ENCODE results near the gene ARHGEF7. TPM values are rescaled to one million over a fixed set of nuclear protein-coding genes. Genes with fewer than 3 reads are reported as not detected.

Gene ARHGEF7
- total RNA-seq, 1 experiment from 2014 or later, result 29.1 TPM

DNA sequence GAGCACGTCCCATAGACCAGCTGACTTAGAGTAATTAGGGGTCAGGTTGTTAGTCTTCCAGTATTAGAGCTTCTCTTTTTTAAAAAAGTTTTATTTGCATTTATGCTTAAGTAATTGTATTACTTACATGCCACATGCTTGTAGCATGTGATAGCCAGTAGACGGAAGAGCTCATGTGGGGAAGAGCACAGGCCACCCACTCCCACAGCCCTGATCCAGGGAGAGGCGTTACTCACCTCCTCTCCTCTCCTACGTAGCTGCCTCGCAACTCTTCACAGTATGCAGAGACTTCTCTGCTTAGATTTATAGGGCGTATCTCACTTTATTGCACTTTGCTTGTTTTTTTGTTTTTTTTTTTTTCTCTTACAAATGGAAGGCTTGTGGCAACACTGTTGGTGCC, 110.1 kb downstream of the ARHGEF7 start:
- in situ Hi-C loops (cut with HindIII; ENCODE audit: low pct_unique_long_range_greater_than_20kb, low sequenced_read_pairs), result no loop called here
- DNase-seq (ENCODE audit: low read depth, low spot score), result no peak

DNA sequence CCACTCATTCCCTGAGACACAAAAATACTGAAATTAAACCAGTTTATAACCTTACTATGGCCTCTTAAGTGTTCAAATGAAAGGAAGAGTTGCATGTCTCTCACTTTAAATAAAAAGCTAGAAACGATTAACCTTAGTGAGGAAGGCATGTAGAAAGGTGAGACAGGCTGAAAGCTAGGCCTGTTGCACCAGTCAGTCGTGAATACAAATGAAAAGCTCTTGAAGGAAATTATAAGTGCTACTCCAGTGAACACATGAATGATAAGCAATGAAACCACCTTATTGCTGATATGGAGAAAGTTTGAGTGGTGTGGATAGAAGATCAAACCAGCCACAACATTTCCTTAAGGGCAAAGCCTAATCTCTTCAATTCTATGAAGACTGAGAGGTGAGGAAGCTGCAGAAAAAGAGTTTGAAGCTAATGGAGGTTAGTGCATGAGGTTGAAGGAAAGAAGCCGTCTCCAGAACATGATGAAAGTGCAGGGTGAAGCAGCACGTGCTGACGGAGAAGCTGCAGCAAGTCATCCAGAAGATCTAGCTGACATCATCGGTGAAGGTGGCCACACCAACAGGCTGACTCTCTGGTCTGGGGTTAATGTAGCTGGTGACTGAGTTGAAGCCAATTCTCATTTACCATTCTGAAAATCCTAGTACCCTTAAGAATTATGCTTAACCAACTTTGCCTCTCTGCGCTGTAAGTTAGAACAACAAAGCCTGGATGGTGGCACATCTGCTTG, 110.9 kb downstream of the ARHGEF7 start:
- DNase-seq (ENCODE audit: low read depth, low spot score), result no peak
- in situ Hi-C loops (cut with HindIII; ENCODE audit: low pct_unique_long_range_greater_than_20kb, low sequenced_read_pairs), result no loop called here

DNA sequence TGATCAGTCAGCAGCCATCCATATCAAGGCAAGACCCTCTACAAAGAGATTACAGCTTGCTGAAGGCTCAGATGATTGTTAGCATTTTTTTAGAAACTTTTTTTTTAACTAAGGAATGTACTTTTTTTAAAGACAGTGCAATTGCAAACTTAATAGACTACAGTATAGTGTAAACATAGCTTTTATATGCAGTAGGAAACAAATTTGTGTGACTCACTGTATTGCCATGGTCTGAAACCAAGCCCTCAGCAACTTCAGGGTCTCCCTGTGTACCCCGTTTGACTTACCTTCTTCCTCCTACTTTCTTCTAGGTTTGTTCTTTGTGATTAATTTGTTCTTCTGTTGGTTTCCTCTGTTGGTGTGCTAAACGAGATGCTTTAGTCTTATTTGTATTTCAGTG, 112.3 kb downstream of the ARHGEF7 start:
- DNase-seq (ENCODE audit: low read depth, low spot score), result no peak
- in situ Hi-C loops (cut with HindIII; ENCODE audit: low pct_unique_long_range_greater_than_20kb, low sequenced_read_pairs), result no loop called here

DNA sequence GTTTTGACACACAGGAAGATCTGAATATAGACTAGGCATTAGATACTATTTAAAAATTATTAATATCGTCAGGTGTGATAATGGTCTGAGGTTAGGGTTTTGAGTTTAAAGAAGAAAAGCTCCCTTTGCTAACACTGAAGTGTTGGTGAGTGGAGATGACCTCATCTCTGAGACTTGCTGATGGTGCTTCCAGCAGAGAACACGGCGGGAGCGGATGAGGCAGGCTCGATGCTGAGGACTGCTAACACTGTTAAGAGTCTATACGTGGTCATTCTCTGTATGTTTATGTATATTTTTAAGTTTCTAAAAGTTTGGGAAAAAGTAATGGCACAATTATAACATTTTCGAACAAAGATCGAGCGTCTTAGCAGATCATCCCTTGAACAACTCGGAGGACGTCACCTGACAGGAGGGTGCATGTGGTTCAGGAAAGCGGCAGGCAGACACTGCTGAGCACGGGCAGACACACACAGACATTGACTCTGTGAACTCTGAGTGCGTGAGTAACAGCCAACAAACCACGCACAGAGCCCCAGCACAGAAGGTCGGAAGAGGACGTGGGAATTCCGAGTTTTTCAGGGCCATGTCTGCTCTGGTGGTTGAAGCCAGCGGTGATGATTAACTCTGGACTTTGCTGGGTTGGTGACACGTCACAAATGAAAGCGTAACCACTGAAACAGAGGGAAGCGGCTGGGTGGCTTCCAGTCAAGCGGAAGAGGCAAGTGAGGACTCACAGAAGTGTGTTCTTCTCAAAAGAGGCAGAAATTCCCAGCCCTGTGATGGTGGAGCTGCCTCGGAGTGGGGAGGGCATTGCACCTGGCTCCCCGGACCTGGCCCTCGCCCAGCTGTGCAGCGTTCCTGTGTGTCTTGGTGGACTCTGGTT, 113.4 kb downstream of the ARHGEF7 start:
- in situ Hi-C loops (cut with HindIII; ENCODE audit: low pct_unique_long_range_greater_than_20kb, low sequenced_read_pairs), result no loop called here
- no peak for DNase-seq (ENCODE audit: low read depth, low spot score)

DNA sequence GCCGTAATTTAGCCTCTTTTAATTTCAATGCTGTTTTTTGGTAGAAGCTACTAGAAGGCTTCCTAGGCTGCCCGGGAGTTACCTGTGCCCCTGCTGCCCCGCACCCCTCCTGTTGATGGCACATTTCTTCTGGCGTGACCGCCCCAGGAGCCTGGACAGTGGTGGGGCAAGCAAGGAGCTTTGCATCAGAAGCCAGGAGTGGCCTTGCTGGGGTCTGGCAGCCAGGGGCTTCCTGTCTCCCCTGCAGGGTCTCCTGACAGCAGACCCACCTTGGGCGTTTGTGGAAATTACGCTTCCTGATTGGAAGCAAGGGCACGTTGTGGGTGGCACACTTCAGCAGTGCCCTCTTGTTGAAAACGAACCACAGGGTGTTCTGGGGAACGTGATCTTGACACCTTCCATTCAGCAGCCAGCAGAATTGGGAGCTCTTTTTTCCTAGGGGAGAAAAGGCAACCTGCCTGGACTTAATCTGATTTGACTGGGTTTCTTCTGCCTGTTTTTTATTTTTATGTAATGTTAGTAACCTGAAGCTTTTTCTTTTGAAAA, 115.3 kb downstream of the ARHGEF7 start:
- in situ Hi-C loops (cut with HindIII; ENCODE audit: low pct_unique_long_range_greater_than_20kb, low sequenced_read_pairs), result no loop called here
- DNase-seq (ENCODE audit: low read depth, low spot score), result no peak

DNA sequence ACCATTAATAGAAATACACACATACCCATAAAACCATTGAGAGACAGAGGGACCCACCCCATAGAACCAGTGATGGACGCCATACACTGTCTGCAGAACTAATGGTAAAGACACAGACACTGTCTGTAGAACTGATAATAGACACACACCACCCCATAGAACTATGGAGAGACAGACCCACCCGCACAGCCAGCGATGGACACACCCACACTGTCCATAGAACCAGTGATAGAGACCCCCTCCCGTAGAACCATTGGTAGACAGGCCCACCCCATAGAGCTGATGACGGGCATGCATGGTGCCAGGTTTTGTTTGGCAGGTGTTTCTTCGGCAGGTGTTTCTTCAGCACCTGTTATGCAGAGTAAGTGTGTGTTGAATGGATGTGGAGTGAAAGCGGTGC, 117.1 kb downstream of the ARHGEF7 start:
- in situ Hi-C loops (cut with HindIII; ENCODE audit: low pct_unique_long_range_greater_than_20kb, low sequenced_read_pairs), result no loop called here
- no peak for DNase-seq (ENCODE audit: low read depth, low spot score)

DNA sequence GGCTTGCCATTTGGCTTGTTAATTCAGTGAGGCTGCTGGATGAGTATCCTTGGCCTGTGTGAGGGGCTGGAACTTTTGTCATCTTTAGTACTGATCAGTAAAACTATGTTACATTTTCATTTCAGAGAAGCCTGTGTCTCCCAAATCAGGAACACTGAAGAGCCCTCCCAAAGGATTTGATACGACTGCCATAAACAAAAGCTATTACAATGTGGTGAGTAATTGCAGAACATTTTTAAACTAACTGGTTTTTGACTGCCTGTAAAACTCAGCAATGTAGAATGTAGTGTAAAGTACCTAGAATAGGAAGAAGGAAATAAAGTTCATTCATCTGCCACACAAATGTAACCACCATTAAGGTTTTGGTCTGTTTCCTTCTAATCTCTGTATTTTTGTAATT, 118.0 kb downstream of the ARHGEF7 start:
- DNase-seq (ENCODE audit: low read depth, low spot score), result no peak
- in situ Hi-C loops (cut with HindIII; ENCODE audit: low pct_unique_long_range_greater_than_20kb, low sequenced_read_pairs), result no loop called here

DNA sequence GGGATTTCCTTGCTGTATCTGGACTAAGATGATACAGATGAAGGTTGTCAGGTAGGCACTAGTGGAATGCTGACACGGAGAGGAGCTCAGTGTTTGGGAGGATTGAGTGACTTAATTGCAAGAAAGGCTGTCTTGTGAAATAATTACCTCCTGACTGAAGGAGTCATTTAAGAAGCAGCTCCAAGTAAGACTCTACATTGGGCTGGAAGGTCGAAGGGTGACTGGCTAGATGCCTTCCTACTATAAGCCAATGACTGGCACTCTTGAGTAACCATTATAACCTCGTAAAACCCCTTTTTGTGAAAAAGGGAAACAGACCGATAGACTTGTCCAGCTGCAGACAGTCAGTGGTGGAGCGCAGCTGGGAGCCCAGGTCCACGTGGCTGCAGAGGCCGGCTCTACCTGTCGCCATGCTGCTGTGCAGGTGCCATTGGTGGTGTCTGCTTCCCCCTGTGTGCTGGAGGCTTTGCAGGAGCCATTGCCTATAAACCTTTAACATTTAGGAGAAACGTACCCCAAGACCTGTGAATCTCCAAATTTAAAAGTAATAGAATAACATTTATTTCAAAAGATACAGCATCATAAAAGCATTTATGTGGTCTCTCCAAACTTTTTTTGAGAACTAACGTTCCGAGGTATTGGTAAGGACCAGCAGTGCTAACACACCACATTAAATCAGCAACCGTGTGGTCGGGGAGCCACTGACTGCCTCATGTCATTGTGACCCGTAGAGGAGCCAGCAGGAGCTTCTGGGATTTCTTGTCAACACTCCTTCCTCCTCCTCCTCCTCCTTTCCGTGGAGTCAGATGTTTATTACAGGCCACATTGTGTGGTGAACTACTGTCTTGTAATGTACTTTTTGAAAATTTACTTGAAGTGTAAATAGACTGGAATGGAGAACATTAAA, 124.9 kb downstream of the ARHGEF7 start:
- DNase-seq (ENCODE audit: low read depth, low spot score), result no peak
- in situ Hi-C loops (cut with HindIII; ENCODE audit: low pct_unique_long_range_greater_than_20kb, low sequenced_read_pairs), result no loop called here

DNA sequence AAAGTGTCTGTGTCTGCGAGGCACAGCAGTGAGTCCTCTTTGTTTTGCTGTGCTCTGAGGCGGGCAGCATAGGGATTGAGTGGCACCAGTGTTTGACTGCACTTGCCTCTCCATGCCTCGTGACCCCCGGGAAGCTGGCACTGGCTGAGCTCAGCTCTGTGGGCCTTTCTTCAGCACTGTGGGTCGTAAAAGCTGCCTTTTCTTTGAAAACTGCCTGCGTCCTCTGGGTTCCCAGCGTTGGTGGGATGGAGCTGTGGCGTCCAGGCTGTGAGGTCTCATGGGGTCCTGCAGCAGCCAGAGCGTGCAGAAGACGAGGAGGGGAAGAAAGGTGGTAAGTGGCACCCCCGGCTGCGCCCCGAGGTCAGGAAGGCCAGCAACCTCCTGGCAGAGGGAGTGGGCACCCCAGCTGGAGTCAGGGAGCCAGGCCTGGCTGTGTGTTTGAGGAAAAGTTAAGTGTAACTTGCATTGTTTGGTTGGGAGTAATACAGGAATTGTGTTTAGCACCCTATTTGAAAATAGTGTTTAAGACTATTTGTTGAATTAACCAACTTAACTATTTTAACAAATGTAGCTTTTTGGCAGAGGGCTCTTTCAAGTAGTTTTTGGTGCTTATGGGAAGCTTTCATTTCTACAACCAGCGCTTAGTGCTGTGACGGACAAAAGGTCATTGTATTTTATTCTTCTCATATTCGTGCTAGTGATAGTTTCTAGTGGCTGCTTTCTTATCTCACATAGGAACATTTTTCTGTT, 126.1 kb downstream of the ARHGEF7 start:
- DNase-seq (ENCODE audit: low read depth, low spot score), result peak; percentile 64
- in situ Hi-C loops (cut with HindIII; ENCODE audit: low pct_unique_long_range_greater_than_20kb, low sequenced_read_pairs), result no loop called here

DNA sequence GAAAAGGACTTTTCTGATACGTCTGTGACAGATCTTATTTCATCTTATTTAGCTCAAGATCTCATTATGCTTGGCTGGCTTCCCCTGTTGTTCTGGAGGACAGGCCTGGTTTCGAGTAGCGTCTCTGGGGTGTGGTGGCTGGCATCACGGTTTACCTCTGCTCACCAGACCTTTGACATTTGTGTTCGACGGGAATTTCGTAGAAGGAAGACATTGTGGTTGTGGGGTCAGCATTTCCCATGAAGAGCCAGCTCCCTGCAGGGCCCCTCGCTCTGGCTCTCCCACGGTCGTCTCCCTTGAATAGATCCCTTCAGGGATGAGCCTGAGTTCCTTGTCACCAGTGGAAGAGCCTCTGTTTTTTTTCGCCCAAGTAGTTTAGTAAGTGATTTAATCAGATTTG, 126.8 kb downstream of the ARHGEF7 start:
- DNase-seq (ENCODE audit: low read depth, low spot score), result no peak
- in situ Hi-C loops (cut with HindIII; ENCODE audit: low pct_unique_long_range_greater_than_20kb, low sequenced_read_pairs), result no loop called here

DNA sequence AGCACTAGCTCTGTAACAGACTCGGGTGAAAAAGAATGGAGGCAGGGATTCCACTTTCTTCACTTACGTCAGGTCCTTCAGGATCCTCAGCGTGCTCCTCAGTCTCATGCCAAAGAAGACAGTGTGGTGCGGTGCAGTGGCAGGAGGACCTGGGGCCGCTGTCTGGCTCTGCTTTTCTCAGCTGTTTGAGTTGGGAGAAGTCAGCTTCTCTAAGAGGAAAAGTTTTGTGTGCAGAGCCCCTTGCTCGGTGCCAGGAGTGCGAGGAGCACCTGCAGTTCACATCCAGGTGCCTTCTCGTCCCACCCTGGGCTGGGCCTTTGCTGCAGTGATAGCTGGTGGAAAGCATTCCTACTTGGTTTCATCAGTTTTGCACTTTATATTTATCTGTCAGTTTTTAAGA, 127.5 kb downstream of the ARHGEF7 start:
- DNase-seq (ENCODE audit: low read depth, low spot score), result no peak
- in situ Hi-C loops (cut with HindIII; ENCODE audit: low pct_unique_long_range_greater_than_20kb, low sequenced_read_pairs), result no loop called here

DNA sequence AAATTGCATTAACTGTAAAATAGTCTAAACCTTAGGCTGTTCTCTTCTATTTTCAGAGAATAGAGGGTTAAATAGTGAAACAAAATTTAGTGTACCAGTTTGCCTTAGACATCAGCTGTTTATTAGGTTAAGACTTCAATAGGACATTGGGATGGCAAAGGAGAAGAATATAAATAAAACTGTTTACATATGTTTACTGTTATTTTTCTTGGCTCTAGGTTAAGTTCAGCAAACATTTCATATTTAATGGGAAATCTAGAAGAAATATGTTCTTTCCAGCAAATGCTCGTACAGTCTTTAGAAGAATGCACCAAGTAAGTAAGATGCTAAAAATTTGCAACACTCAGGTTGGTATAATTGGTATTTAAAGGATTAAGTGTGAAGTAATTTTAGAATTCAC, 128.9 kb downstream of the ARHGEF7 start:
- DNase-seq (ENCODE audit: low read depth, low spot score), result no peak
- in situ Hi-C loops (cut with HindIII; ENCODE audit: low pct_unique_long_range_greater_than_20kb, low sequenced_read_pairs), result no loop called here

DNA sequence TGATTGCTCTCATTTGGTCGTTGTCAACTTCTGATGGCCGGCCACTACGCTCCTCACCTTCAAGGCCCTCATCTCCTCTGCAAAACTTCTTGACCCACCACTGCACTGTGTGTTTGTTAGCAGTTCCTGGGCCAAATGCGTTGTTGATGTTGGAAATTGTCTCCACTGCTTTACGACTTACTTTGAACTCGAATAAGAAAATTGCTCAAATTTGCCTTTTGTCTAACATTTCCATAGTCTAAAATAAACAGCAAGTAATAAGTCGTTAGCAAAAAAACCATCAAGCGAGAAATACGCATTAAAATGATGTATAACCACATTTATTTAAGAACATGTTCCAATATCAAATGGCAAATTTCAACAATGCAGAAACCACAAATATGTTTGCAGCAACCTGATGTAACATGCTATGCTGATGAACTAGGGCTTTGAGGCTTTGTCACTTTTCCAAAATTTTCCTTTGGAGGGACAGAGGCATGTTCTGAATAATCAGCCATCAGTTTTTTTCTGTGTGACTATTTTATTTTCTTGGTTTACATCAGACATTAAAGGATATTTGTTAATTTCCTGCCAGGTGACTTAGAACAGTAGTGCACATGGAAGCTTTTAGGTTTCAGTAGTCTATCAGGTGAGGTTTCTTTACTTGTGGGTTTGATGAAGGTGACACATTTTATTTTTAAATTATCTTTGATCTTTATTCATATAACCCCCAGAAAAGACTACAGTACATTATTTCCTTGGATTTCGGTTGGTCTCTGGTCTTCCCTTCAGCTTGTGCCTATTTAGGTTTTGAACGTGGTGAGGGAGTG, 130.7 kb downstream of the ARHGEF7 start:
- in situ Hi-C loops (cut with HindIII; ENCODE audit: low pct_unique_long_range_greater_than_20kb, low sequenced_read_pairs), result no loop called here

DNA sequence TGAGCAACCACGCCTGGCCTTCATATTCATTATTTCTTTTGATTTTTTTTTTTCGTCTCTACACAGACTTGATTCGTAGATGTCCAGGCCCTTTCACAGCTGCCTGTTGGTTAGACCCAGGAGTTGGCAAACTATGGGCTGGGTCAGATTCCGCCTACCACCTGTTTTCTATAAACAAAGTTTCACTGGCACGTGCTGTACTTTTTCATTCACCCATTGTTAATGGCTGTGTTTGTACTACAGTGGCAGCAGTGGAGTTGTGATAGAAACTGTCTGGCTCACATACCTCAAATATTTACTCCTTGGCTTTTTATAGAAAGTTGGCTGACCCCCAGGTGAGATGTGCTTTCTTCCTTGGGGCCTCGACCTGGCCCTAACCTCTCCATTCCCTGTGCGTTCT, 132.4 kb downstream of the ARHGEF7 start:
- DNase-seq (ENCODE audit: low read depth, low spot score), result no peak
- in situ Hi-C loops (cut with HindIII; ENCODE audit: low pct_unique_long_range_greater_than_20kb, low sequenced_read_pairs), result no loop called here

More for the DNA sequence above, 130.7 kb downstream of the ARHGEF7 start:
- no peak for DNase-seq (ENCODE audit: low read depth, low spot score)

DNA sequence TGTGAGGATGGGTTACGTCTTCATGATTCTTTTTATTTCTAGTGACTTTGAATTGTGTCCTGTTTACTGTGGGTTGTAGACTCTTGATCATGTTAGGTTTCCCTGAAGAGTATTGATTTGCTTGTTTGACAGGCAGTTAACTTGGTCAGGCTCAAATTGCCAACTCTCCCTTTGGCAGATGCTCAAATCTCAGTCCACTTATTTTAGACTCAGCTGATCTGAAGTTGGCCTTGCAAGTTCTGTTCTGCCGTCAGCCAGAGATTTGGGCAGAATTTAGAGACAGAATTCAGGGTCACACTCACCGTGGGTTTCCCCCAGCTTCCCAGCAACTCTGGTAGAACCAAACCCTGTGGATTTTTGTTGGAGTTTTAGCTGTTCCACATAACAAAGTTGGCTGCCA, 133.7 kb downstream of the ARHGEF7 start:
- in situ Hi-C loops (cut with HindIII; ENCODE audit: low pct_unique_long_range_greater_than_20kb, low sequenced_read_pairs), result no loop called here
- no peak for DNase-seq (ENCODE audit: low read depth, low spot score)

DNA sequence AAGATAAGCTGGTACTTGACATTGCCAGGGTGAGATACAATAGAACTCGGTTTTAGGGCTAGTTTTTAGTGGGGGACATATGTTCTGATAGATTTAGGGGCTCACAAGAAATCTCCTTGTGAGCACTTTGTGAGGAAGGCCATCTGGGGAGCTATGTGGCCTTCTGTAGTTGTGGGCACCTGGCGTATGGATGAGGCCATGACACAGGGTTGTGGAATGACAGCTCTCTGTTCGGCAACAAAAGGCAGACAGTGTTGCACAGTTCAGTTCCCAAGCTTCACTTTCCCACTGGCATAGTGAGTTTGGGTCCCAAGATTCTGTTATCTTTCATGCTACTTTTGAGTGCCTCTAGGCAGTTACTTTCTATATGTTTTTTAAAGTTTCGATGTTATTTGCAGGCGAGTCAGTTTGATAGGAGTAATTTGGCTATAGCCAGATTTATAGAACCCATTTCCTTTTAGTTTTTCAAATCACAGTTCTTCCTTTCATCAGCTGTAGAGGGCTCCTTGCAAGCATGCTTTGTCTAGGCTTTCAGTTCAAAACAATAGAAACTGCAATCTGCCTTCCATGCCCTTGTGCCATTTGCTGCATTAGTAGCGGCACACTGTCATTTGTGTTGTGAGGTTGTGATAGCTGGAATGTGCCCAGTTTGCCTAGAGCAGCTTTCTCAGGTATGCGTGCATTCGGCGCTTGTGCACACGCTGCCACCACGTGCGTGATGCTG, 134.7 kb downstream of the ARHGEF7 start:
- in situ Hi-C loops (cut with HindIII; ENCODE audit: low pct_unique_long_range_greater_than_20kb, low sequenced_read_pairs), result no loop called here
- no peak for DNase-seq (ENCODE audit: low read depth, low spot score)

Data from SK-MEL-5 (cell line).